IMR-90 (cell line): Measurements from ENCODE around the gene ABHD16B. TPM values are rescaled to one million over a fixed set of nuclear protein-coding genes. Genes with fewer than 3 reads are reported as not detected.

Experiments used
- polyA plus RNA-seq, 3 experiments: library from polyadenylated mRNA; depleted of rRNA; stranded (reverse); fragments of >200 nt; gene quantifications; 2 replicates each; pipeline ENCODE4 v1.2.3, GENCODE V29; 2012; ENCODE audit warnings: low replicate concordance in 1 of 3
- total RNA-seq: library from RNA; depleted of rRNA; stranded (reverse); fragments of >200 nt; gene quantifications from 2 replicates; pipeline ENCODE4 v1.2.3, GENCODE V29; 2012
- TF ChIP-seq, protein P1 (sequence below): fragments of 150-350 bp; IDR thresholded peaks from 2 replicates; pipeline ENCODE4 v1.6.1; 2016; ENCODE audit warnings: low read depth, mild to moderate bottlenecking, low read length, moderate library complexity, borderline replicate concordance

ABHD16B gene
- total and polyA plus RNA-seq, 2 of the 4 experiments (the other 2 are of a cell fraction) = 0.05 TPM; not detected in 1

GRCh38 chr20:63847237-63848002 is 13.9 kb upstream of the ABHD16B start (continued):
- TF ChIP-seq, protein P1, sequence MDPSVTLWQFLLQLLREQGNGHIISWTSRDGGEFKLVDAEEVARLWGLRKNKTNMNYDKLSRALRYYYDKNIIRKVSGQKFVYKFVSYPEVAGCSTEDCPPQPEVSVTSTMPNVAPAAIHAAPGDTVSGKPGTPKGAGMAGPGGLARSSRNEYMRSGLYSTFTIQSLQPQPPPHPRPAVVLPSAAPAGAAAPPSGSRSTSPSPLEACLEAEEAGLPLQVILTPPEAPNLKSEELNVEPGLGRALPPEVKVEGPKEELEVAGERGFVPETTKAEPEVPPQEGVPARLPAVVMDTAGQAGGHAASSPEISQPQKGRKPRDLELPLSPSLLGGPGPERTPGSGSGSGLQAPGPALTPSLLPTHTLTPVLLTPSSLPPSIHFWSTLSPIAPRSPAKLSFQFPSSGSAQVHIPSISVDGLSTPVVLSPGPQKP = no peak
